HG03342 (cell line): Measurements from ENCODE around the gene CREBBP.

Experiments used
- ATAC-seq: cut with Tn5 transposase; IDR thresholded peaks from one replicate; pipeline ENCODE4 v1.9.1; 2021; ENCODE audit warnings: mild to moderate bottlenecking, moderate library complexity; ENCODE audit not compliant: unreplicated experiment

CREBBP gene

DNA sequence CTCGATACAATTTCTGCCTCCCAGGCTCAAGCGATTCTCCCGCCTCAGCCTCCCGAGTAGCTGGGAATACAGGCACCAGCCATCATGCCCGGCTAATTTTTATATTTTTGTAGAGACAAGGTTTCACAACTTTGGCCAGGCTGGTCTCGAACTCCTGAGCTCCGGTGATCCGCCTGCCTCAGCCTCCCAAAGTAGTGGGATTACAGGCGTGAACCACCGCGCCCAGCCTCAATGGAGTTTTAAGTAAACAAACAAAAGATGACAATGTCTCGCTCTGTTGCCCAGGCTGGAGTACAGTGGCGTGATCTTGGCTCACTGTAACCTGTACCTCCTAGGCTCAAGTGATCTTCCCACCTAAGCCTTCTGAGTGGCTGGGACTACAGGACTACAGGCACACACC is 110.6 kb downstream of the CREBBP start:
- no peak for ATAC-seq

DNA sequence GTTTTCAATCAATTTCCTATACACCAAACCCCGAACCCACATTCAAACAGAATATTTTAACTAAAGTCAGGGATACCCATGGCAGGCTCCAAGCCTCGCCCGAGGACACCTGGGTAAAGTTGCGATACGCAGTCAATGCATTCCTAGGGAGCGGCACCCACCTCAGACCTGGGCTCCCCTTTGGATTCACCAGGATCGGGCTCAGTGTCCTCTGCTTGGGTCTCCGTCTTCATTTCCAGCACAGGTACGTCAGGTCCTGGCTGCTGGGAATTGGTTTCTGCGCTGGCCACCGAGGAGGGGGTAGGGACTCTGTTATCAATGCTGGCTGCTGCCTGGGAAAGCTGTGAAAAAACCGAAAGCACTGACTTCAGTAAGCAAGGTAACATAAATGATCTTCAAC is 111.5 kb downstream of the CREBBP start:
- no peak for ATAC-seq

DNA sequence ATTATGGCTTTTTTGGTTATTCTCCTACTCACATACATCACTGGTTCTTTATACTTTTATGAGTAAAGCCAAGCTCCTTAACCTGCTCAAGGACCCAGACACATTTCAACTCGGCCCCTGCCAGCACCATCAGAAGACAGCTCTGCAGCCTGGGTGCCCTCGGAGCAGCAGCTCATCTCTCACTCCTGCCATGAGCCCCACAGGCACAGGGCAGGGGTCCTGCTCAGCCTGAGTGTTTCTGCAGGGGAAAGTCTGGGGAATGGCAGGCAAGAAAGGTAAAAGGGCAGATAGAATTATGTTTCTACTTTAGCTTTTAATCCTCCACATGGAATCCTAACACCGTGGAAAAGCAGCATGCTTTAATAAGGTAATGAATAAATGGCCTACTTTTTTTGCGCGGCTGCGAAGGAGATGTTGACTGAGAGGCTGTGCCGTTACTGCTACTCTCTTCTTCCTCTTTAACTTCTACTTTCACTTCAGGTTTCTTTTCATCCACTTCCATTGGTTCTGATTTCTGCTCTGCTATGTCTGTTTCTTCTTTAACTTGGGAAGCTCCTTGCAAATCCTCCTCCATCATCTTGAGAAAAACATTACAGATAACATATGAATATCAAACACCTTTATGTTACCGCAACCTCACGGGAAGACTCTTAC is 113.1 kb downstream of the CREBBP start:
- ATAC-seq: no peak

DNA sequence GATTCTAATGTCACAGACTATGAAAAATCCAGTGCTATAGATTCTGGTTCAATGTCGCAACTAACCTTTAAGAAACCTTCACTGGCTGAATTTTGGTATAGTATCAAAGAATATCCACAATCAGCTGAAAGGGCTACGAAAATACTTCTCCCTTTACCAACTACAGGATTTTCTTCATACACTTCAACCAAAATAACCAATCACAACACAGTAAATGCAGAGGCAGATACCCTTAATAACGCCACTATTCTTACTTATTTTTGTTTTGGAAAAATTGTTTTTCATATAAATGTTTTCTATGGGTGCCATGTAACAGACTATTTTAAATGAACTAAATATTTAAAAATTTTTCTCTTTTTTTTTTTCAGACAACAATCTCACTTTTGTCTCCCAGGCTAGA is 114.3 kb downstream of the CREBBP start:
- no peak for ATAC-seq

DNA sequence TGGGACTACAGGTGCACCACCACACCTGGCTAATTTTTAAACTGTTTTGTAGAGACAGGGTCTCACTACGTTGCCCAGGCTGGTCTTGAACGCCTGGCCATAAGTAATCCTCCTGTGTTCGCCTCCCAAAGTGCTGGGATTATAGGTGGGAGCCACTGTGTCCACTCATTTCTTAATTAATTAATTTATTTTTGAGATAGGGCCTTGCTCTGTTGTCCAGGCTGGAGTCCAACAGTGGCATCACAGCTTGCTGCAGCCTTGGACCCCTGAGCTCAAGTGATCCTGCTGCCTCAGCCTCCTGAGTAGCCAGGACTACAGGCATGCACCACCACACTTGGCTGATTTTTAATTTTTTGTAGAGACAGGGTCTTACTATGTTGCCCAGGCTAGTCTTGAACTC is 116.1 kb downstream of the CREBBP start:
- no peak for ATAC-seq

DNA sequence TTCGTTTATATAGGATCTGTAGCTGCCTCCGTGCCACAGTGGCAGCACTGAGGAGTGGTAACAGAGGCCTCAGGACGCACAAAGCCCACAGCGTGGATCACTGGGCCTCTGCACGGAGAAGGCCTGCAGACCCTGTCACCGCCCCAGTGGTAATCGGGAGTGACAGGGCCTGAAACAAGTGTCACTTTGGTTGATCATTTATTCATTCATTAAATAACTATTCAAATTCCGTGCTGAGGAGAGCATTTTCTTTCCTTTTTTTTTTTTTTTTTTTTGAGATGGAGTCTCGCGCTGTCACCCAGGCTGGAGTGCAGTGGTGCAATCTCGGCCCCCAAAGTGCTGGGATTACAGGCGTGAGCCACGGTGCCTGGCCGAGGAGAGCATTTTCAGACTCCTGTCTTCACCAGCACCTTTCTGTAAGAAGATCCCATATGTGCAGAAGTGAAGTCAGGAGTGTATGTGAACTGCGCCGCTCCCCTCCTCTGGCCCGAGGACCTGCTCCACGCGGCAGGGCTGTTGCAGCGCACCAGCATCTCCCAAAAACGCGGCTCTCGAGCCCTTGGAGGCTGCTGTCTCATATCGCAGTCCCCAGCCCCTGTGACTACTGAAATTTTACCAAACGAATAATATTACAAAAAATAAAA is 118.3 kb downstream of the CREBBP start:
- no peak for ATAC-seq

DNA sequence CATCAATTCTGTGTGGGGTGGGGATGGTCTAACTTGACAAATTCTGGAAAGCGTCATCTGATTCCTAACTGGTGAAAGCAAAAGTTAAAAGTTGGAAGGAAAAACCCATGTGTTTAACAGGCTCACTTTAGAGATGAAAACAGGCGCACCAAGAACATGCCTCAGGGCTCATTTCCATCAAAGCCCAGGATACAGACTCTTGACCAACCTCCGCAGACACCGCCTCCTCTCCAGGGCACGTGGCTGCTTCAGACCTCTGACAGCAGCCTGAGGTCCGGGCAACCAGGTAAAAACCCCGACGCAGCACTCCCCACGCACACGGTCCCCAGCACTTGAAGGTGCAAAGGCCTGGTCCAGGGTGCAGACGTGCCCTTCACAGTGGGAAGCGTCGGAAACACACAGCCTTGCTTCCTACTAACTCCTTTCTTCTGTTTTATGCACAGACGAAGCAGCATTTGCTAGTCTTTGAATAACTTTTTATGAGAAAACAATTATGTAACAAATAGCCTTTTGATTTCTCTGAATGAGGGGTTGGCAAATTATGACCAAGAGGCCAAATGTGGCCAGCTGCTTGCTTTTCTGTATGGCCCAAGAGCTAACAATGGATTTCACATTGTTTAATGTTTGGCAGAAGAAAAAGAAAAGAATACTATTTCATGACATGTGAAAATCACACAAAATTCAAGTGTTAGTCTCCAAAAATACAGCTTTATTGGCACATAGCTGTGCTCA is 119.0 kb downstream of the CREBBP start:
- ATAC-seq: no peak

DNA sequence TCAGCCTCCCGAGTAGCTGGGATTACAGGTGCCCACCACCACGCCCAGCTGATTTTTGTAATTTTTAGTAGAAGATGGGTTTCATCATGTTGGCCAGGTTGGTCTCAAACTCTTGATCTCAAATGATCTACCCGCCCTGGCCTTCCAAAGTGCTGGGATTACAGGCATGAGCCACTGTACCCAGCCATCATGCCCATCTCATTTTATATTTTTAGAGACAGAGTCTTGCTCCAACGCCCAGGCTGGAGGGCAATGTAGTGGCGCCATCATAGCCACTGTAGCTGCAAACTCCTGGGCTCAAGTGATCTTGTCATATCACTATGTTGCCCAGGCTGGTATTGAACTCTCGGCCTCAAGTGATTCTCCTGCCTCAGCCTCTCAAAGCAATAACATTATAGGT is 120.0 kb downstream of the CREBBP start:
- ATAC-seq: no peak

DNA sequence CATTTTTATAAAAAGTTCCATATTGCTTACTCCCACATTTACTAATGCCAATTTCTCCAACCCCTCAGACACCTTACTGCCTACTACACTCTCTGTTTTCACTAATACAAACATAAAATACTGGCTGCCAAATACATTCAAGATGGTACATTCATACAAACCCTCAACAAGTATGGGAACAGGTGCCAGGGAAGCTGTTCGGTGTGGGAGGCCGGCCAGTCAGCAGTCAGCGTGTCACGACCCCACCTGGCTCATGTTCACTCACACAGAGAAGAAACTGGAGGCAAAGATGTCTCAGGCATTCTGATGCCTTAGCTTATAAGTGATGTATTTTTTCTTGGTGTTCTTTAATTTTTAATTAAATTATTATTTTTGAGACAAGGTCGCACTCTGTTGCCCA is 120.8 kb downstream of the CREBBP start:
- no peak for ATAC-seq

DNA sequence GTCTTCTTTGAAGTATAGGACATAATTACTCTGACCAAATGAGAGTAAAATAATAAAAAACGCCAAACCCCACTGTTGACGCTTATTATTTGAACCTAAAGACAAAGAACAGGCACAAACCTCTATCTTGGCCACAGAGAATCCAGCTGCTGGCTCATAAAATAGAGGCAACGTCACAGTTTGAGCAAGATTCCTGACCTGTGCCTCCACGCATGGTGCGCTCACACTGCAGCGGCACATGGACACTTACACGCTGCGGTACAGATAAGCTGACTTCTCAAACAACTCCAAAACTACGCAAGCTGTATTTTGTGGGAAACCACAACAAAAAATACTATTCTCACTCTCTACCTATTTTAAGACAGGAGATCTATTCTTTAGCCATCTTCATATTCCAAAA is 124.4 kb downstream of the CREBBP start:
- no peak for ATAC-seq

DNA sequence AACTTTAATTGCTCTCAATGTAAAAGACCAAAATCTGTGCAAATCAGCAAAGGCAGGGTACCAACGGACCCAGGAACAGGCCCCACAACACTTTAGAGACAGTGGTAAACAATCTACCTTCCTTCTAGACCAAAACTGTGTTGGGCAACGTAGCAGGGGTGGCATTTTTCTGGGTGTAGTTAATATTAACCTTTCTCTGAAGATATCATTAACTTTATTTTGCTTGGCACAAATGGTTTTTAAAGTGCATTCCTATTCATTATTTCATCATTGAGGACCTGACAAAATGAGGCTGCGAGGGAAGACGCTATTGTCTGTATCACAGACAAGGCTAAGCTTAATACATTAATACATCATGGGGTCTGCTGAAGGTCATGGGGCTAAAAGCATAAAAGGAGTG is 125.3 kb downstream of the CREBBP start:
- ATAC-seq: no peak

DNA sequence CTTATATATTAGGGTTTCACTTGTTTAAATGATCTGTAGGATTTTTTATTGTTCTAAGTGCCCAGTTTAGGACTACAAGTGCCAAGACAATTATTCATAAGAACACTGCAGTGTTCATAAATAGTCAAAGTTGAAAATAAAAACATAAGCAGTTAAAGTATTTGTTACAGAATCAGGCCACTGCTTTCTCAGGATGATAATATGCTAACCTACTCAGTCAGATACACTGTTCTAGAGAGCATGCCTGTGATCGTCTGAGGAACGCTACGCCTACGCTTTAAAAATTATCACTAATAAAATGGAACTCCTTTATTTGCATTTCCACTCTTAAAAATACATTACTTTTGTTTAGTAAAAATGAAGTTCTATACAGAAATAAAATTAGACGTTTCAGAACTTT is 125.7 kb downstream of the CREBBP start:
- ATAC-seq: no peak

DNA sequence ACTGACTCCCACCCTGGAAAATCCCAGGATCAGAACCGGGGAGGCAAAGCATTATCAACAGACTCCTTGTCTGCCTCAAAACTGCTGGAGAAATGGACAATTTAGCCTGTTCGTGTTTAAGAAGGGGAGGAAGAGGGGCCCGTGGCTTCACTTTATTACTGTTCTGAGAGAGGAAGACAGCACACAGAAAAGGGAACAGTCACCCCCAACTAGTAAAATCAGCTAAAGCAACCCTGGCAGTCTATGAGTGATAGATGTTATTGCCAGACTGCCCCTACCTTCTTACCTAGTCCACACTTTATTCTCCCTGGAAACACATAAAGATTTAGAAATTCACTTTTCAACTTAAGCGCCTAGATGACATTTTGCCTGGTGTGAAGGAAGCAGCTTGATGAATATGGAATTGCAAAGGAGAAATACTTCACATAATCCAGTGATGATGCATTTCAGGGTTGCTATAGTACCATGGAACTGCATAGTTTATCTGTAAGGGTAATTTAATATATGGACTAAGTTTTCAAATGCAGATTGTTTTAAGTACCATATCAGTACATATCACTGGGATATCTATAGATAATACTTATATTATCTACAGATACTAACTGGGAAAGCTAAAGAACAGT is 126.3 kb downstream of the CREBBP start:
- no peak for ATAC-seq

DNA sequence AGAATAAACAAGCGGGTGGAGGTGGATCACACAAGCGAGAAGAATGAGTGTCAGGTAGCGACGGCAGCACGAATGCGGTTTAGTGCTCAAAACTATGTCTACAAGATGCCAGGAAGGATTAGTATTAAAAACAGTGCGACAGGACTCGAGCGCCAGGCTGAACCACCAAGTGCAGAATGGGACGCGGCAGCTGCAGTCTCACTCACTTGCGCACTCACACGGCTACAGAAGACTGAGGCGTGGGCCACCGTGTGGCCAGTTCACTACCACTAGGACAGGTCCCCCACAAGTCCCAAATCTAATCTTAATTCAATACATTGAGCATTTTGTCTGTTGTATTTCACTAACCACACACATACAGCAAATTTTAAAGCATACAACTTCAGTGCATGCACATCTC is 127.5 kb downstream of the CREBBP start:
- no peak for ATAC-seq

DNA sequence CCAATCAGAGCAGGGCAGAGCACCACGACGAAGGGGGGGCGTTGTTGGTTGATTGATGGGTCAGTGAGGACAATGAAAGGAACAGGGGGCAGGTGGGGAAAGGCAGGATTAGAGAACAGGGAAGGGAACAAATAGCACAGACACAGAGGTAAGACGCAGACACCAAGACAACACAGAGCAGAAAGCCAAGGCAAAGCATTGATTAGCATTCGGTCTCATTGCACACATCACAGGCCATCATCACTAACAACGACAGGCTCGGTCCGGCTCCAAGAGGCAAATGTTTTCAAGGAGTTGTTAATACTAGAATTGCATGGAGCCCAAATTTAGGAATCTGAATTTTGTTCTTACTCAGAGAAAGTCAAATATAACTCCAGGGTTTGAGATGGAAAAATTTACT is 128.6 kb downstream of the CREBBP start:
- ATAC-seq: no peak

DNA sequence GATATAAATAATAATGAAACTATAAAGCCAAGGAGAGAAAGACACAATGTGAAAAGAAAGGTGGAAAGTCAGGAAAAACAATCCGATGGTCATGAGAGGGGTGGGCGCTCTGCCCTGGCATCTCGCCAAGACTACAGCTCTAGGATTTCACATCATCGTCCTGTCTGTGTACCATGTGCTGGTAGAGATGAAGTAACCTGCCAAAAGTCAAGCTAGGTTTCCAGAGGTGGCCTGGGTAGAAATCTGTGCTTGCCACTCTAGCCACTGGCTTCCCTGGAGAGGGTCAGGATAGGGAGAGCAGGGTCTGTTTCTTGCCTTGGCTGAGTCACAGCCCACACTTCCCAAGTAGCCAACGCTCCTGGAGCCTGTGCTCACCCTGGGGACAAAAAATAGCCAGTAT is 132.2 kb downstream of the CREBBP start:
- no peak for ATAC-seq

DNA sequence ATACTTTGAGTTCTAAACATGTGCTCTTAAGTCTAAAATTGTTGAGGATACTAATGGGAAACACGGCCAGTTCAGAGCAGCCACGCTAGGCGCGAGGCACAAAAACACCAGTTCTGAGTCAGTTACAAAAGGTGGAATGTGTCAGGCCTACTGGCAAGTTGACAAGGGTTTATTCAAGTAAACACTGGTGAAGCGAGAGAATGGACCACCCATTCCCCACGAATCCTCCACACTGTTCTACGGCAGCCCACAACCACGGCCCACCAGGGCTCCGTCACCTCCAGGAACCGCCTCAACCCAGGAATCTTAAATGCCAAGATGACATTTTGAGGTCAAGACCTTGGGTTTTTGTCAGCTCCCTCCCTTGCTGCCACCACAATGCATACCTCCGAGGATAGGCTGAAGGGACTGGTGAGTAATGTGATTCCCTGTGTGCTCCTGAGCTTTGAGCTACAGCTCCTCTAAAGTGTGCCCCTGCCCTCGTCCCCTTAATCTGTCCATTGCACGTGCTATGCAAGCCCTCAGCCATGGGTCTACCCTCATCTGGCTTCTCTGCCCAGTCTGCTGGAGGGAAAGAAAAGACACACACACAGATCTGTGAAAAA is 134.7 kb downstream of the CREBBP start:
- ATAC-seq: no peak

DNA sequence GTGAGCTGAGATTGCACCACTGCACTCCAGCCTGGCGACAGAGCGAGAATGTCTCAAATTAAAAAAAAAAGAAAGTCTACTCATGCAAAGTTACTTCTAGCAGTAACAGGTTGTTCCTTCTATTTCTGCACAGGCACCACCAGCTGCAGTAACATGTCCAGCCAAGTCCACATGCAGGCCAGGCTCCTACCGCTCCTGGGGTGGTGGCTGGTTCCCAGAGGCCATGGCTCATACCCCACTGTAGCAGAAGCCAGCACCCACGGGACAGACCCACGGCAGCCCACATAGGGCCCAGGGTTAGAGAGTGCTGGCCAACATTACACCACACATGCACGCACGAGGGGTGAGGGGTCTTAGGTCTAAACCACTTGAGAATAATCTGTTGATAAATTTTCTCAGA is 136.5 kb downstream of the CREBBP start:
- no peak for ATAC-seq

DNA sequence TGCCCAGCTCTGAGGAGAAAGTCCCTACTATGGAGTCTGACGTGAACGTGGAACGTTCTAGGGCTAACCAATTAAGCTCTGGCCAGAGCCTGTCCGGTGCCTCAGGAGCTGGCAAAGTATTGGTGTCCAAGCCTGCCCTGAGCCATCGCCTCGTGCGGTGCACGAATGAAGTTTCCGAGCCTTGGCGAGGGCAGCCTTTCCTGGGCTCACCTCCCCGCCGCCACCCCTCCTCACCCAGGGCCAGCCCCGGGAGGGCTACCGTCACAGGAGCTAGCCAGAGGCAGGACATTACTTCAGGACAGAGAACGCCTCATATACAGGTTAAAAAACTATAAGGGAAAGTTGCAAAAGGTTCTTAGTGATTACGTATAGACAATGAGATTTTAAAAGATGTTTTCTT is 139.6 kb downstream of the CREBBP start:
- no peak for ATAC-seq

DNA sequence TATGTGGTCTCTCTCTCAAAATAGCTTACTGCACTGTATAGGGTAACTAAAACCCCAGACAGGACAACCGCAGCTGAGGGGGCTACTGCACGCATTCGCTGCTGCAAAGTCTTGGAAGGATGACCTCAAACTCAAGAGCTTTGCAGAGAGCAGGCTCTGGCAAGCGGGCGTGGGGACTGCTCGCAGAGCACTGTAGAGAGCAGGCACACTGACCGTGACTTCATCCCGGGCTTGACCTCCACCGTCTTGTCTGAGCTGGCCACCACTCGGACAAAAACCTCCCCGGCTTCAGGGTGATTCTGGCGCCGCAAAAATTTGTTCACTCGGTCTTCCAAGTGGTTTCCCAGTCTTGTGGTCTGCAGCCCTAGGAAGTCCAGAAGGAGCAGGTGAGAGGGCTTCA is 140.3 kb downstream of the CREBBP start:
- no peak for ATAC-seq

DNA sequence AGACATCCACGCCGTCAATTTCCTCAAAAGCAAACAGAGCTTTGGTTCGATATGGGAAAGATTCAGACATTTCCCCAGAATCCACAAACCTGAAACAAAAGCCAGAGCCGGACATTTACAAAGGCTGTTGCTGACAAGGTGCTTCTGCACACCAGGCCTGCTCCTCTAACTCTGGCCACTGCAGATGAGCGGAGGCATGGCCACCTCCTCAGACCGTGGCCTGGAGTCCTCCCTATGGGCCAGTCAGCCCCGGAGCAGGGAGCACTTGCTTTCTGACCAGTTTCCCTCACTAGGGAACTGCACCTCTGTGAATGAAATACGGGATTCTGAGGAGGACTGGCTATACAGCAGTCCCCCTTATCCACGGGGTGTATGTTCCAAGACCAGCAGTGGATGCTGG is 140.9 kb downstream of the CREBBP start:
- no peak for ATAC-seq

DNA sequence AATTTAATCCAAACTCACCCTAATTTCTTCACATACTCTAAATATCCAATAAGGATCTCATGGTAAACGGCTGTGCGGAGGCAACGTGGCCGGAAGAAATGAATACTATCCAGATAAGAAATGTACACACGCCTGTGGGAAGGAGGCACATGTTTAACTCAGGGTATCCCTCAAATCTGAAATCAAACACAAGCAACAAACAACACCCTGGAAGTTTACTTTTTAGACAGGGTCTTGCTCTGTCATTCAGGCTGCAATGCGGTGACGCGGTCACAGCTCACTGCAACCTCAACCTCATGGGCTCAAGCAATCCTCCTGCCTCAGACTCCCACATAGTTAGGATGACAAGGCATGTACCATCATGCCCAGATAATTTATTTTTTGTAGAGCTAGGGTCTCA is 142.0 kb downstream of the CREBBP start:
- ATAC-seq: no peak
